Stomach (tissue), 4 donors: ENCODE measurements around the gene SLC26A2.

Experiments used
- EP300 ChIP-seq: sonication (generic); formaldehyde crosslinking; IDR thresholded peaks from one replicate; pipeline ENCODE4 v1.6.1; 2017; ENCODE audit warnings: antibody characterized with exemption
- POLR2A ChIP-seq, 4 donors: fragments of 450-650 bp; IDR thresholded peaks; one replicate each; pipeline ENCODE4 v1.6.1; 2016; ENCODE audit warnings: antibody characterized with exemption in 4 of 4, control low read depth in 2 of 4, mild to moderate bottlenecking in 1 of 4, moderate library complexity in 1 of 4
- POLR2AphosphoS5 ChIP-seq, 3 donors: sonication (generic); formaldehyde crosslinking; IDR thresholded peaks; one replicate each; pipeline ENCODE4 v1.6.1; 2016; ENCODE audit warnings: antibody characterized with exemption in 3 of 3
- TF ChIP-seq, protein P1 (sequence below), 7 experiments: fragments of 450-650 bp in 4 of 7; fragments of 200-600 bp in 3 of 7; sonication (generic) in 3 of 7; IDR thresholded peaks; one replicate each; pipeline ENCODE4 v1.5.1; 2016 to 2019; ENCODE audit warnings: antibody characterized with exemption in 7 of 7, control low read depth in 2 of 7, mild to moderate bottlenecking in 1 of 7

DNA sequence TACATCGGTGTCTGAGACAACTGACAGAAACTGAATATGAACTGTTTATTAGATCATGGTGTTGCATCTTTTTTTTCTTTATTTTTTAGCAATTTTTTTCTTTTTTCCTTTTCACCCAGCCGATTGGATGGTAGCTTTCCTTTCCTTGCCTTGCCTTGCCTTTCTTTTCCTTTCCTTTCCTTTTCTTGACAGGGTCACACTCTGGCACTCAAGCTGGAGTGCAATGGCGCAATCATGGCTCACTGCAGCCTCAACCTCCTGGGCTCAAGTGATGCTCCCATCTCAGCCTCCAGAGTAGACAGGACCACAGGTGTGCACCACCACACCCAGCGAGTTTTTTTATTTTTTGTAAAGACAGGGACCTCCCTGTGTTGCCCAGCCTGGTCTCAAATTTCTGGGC lies 18.8 kb upstream of the SLC26A2 start:
- TF ChIP-seq, protein P1, sequence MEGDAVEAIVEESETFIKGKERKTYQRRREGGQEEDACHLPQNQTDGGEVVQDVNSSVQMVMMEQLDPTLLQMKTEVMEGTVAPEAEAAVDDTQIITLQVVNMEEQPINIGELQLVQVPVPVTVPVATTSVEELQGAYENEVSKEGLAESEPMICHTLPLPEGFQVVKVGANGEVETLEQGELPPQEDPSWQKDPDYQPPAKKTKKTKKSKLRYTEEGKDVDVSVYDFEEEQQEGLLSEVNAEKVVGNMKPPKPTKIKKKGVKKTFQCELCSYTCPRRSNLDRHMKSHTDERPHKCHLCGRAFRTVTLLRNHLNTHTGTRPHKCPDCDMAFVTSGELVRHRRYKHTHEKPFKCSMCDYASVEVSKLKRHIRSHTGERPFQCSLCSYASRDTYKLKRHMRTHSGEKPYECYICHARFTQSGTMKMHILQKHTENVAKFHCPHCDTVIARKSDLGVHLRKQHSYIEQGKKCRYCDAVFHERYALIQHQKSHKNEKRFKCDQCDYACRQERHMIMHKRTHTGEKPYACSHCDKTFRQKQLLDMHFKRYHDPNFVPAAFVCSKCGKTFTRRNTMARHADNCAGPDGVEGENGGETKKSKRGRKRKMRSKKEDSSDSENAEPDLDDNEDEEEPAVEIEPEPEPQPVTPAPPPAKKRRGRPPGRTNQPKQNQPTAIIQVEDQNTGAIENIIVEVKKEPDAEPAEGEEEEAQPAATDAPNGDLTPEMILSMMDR (IDR thresholded peaks at IDR 0.05), result no peak
- TF ChIP-seq POLR2AphosphoS5 (IDR thresholded peaks at IDR 0.05) (no peak), POLR2A (IDR thresholded peaks at IDR 0.05) (no peak), EP300 (no peak)
